Osteoblast (primary cell): ENCODE results near the gene MCRIP2. TPM values are rescaled to one million over a fixed set of nuclear protein-coding genes. Genes with fewer than 3 reads are reported as not detected.

Experiments used
- DNase-seq: peaks from one replicate; pipeline ENCODE4 v3.0.0; 2011; ENCODE audit warnings: low spot score, mixed read lengths; ENCODE audit not compliant: insufficient read length; ENCODE audit errors: missing footprints
- H2AFZ ChIP-seq: 2 replicates; pipeline ENCODE4 v1.6.0; 2011; ENCODE audit warnings: mild to moderate bottlenecking, low read length
- H3K27ac ChIP-seq: 2 replicates; pipeline ENCODE4 v1.5.1; 2011; ENCODE audit warnings: mild to moderate bottlenecking, low read depth, low read length, moderate library complexity
- H3K27me3 ChIP-seq: 2 replicates; pipeline ENCODE4 v1.6.0; 2012; ENCODE audit warnings: mild to moderate bottlenecking, control low read depth, inconsistent platforms, low read length, moderate library complexity; ENCODE audit not compliant: insufficient read depth
- H3K36me3 ChIP-seq: 2 replicates; pipeline ENCODE4 v1.5.1; 2011; ENCODE audit warnings: mild to moderate bottlenecking, low read length, control low read depth, moderate library complexity; ENCODE audit not compliant: insufficient read depth
- H3K4me1 ChIP-seq: 2 replicates; pipeline ENCODE4 v1.5.1; 2011; ENCODE audit warnings: mild to moderate bottlenecking, low read length, control low read depth, moderate library complexity; ENCODE audit not compliant: insufficient read depth
- H3K4me2 ChIP-seq: 2 replicates; pipeline ENCODE4 v1.6.0; 2011; ENCODE audit warnings: mild to moderate bottlenecking, low read length; ENCODE audit not compliant: insufficient read depth
- H3K4me3 ChIP-seq: fragments of 200-600 bp; sonication (generic); 3 replicates; pipeline ENCODE4 v1.5.1; 2012; ENCODE audit warnings: mild to moderate bottlenecking, low read length, inconsistent platforms; ENCODE audit not compliant: insufficient read depth
- H3K79me2 ChIP-seq: 2 replicates; pipeline ENCODE4 v1.6.0; 2012; ENCODE audit warnings: mild to moderate bottlenecking, low read length, control low read depth, inconsistent platforms; ENCODE audit not compliant: insufficient read depth
- H3K9me3 ChIP-seq: 2 replicates; pipeline ENCODE4 v1.5.1; 2011; ENCODE audit warnings: low read depth, low read length, control low read depth
- H4K20me1 ChIP-seq: 2 replicates; pipeline ENCODE4 v1.6.0; 2012; ENCODE audit warnings: mild to moderate bottlenecking, low read length, control low read depth; ENCODE audit not compliant: insufficient read depth
- CTCF ChIP-seq: IDR thresholded peaks from 2 replicates; pipeline ENCODE4 v1.5.1; 2011; ENCODE audit warnings: mild to moderate bottlenecking, low read depth, low read length, moderate library complexity; ENCODE audit errors: extremely low read depth
- total RNA-seq: library from RNA; depleted of rRNA; stranded (reverse); fragments of >200 nt; gene quantifications from 2 replicates; pipeline ENCODE4 v1.2.3, GENCODE V29; 2012

MCRIP2 gene
- total RNA-seq, 1 donor = 20.3 TPM

- H2AFZ ChIP-seq = no peak overlapping the region
- H4K20me1 ChIP-seq = peaks cover 13% of the 10 kb centered on the region
- no peak overlapping the region for H3K27ac ChIP-seq
- peak; percentile 84 for DNase-seq
- no peak overlapping the region for H3K4me3 ChIP-seq
- no peaks in the 10 kb centered on the region for H3K9me3 ChIP-seq
- no peak overlapping the region for H3K4me2 ChIP-seq
- TF ChIP-seq CTCF = no peak
- H3K36me3 ChIP-seq = no peaks in the 10 kb centered on the region
- H3K4me1 ChIP-seq = peaks cover 4% of the 10 kb centered on the region
- H3K27me3 ChIP-seq = no peaks in the 10 kb centered on the region
- peaks cover 7% of the 10 kb centered on the region for H3K79me2 ChIP-seq
These were observed 20.0 kb upstream of the MCRIP2 start for GRCh38 chr16:621526-622105.

GRCh38 chr16:622920-623280, 18.7 kb upstream of the MCRIP2 start:
- H2AFZ ChIP-seq = no peak overlapping the region
- no peaks in the 10 kb centered on the region for H3K9me3 ChIP-seq
- no peaks in the 10 kb centered on the region for H3K27me3 ChIP-seq
- H3K4me3 ChIP-seq = no peak overlapping the region
- peaks cover 7% of the 10 kb centered on the region for H3K79me2 ChIP-seq
- no peak for TF ChIP-seq CTCF
- H3K4me1 ChIP-seq = peaks cover 13% of the 10 kb centered on the region
- no peaks in the 10 kb centered on the region for H3K36me3 ChIP-seq
- H4K20me1 ChIP-seq = peaks cover 13% of the 10 kb centered on the region
- H3K4me2 ChIP-seq = no peak overlapping the region
- peak; percentile 69 for DNase-seq
- no peak overlapping the region for H3K27ac ChIP-seq

GRCh38 chr16:624526-625070, 17.0 kb upstream of the MCRIP2 start:
- H3K9me3 ChIP-seq = no peaks in the 10 kb centered on the region
- peaks cover 13% of the 10 kb centered on the region for H4K20me1 ChIP-seq
- no peak overlapping the region for H3K27ac ChIP-seq
- DNase-seq = peak; percentile 85
- no peak overlapping the region for H2AFZ ChIP-seq
- H3K4me2 ChIP-seq = no peak overlapping the region
- H3K27me3 ChIP-seq = no peaks in the 10 kb centered on the region
- H3K79me2 ChIP-seq = peaks cover 7% of the 10 kb centered on the region
- peaks cover 13% of the 10 kb centered on the region for H3K4me1 ChIP-seq
- H3K36me3 ChIP-seq = no peaks in the 10 kb centered on the region
- no peak for TF ChIP-seq CTCF
- no peak overlapping the region for H3K4me3 ChIP-seq

- Histone ChIP-seq H3K27me3 (no peaks in the 10 kb centered on the region), H3K27ac (no peak overlapping the region), H4K20me1 (peaks cover 13% of the 10 kb centered on the region), H3K36me3 (no peaks in the 10 kb centered on the region), H3K9me3 (no peaks in the 10 kb centered on the region), H3K4me2 (no peak overlapping the region), H3K4me3 (no peak overlapping the region), H3K79me2 (peaks cover 7% of the 10 kb centered on the region), H2AFZ (no peak overlapping the region), H3K4me1 (peaks cover 13% of the 10 kb centered on the region)
- no peak for TF ChIP-seq CTCF
- DNase-seq = peak; percentile 87
These were observed 16.3 kb upstream of the MCRIP2 start for GRCh38 chr16:625117-625976.
